ENCODE measurements around the gene SMARCA2.

- TF ChIP-seq CTCF (conservative IDR thresholded peaks at IDR 0.05; ENCODE audit: low read depth, low read length) (no peak), EZH2 (IDR thresholded peaks at IDR 0.05; ENCODE audit: low read length, unreplicated experiment) (no peak), EZH2phosphoT487 (IDR thresholded peaks at IDR 0.05; ENCODE audit: borderline replicate concordance, low read length) (no peak)
These were observed 1.5 kb downstream of the SMARCA2 start for GRCh38 chr9:2016408-2017330.

All from PC-3 (cell line).